Measurements from ENCODE around the gene CFAP46. TPM values are rescaled to one million over a fixed set of nuclear protein-coding genes. Genes with fewer than 3 reads are reported as not detected.

The CFAP46 gene
- total RNA-seq: 4.6 TPM

DNA sequence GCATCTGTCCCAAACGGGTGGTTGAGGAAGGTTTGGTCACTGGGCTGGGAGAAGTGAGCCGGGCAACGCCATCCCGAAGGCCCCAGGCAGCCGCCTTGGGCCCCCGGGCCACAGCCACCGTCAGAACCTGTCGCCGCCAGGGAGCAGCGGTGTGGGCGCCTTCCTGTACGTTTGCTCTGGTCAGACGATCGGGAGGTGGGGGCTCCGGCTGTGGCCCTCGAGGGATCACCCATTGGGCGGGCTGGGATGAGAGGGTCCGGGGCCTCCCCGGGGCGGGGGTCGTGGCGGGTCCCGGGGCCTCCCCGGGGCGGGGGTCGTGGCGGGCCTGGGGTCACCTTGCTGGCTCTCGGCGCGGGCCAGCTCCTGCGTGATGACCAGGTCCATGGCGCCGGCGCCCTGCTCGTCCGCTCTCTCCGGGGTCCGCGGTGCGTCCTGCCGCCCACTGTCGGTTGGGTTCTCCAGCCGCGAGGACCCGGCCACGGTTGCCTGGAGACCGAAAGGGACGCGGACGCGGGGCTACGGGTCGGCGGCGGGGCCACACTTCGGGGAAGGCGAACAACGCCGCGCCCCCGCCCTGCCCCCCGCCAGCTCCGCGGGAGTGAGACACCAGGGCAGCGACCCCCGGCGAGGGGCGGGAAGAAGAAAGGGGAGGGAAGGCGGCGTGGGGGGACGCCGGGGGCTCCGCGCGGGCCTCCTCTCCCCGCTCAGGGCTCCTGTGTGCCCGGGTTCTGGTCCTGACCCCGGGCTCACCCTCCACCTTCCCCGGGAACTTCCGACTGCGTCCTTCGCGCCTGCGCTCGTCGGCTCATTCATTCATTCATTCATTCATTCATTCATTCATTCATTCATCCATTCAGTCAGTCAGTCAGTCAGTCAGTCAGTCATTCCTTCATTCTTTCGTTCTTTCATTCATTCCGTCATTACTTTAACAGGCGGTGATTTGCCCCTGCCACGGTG, at the start of gene CFAP46:
CFAP46 (minus strand) TSS at position 470 of the 957 bp plus-strand sequence; CDS start at position 384, 86 bp downstream.

DNA sequence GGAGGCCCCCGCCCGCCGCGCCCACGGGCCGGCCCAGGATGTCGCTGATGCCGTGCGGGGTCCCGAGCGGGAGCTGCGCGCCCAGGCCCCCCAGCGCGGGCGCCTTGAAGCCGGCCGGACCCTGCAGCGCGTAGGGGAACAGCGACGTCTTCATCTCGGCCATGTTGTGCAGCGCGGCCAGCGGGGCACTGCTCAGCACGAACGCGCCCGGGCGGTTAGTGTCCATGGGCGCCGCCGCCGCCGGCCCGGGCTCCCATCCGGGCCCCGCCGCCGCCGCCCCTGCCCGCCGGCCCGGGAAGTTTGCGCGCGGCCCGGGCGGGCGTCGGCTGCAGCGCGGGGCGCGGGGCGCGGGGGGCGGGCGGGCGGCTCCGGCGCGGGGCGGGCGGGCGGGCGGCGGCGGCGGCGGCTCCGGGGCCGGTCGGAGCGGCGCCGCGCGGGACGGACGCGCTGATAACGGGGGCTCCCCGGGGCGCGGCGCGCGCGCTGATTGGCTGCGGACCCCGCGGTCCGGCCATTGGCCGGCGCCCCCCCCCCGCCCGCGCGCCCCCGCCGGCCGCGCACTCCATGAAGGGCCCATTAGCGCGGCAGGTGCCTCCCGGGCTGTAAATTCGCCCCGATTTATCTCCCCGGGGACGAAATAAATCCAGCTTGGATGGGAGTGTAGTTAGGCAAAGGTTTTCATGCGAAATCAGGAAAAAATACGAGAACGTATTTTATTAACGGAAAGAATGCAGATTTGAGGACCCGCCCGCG, 156.5 kb downstream of the CFAP46 start, which contains the start of gene NKX6-2:
NKX6-2 (minus strand) TSS at position 425 of the 753 bp plus-strand sequence; CDS start at position 226, 199 bp downstream.

Other genes with a start within 250 kb of the CFAP46 start
- 0.06 TPM for gene NKX6-2, start 156.4 kb downstream of the CFAP46 start, total RNA-seq
- gene ADGRA1, start 145.4 kb upstream of the CFAP46 start, total RNA-seq: 1.2 TPM
- 8.3 TPM for gene KNDC1, start 217.6 kb upstream of the CFAP46 start, total RNA-seq